ENCODE results near the gene C17orf50.
A peak's percentile ranks its signal among the peaks of the same experiment; 100 is the strongest.

The C17orf50 gene

GRCh38 chr17:35784895-35785294 is 24.2 kb downstream of the C17orf50 start:
- DNase-seq (ENCODE audit: low read depth), result no peak
- TF ChIP-seq CTCF (conservative IDR thresholded peaks at IDR 0.05; ENCODE audit: low read length), result no peak
- H3K4me3 ChIP-seq (ENCODE audit: low read length), result no peak overlapping the region

GRCh38 chr17:35786941-35787432 is 26.3 kb downstream of the C17orf50 start:
- H3K4me3 ChIP-seq (ENCODE audit: low read length), result no peak overlapping the region
- TF ChIP-seq CTCF (conservative IDR thresholded peaks at IDR 0.05; ENCODE audit: low read length), result no peak
- no peak for DNase-seq (ENCODE audit: low read depth)

- peak; percentile 80 for DNase-seq (ENCODE audit: low read depth)
- H3K4me3 ChIP-seq (ENCODE audit: low read length), result no peak overlapping the region
- no peak for TF ChIP-seq CTCF (conservative IDR thresholded peaks at IDR 0.05; ENCODE audit: low read length)
Measured at GRCh38 chr17:35788477-35789368, 28.0 kb downstream of the C17orf50 start.

GRCh38 chr17:35790841-35791240 is 30.2 kb downstream of the C17orf50 start:
- no peak for TF ChIP-seq CTCF (conservative IDR thresholded peaks at IDR 0.05; ENCODE audit: low read length)
- no peak overlapping the region for H3K4me3 ChIP-seq (ENCODE audit: low read length)
- DNase-seq (ENCODE audit: low read depth), result no peak

- no peak for TF ChIP-seq CTCF (conservative IDR thresholded peaks at IDR 0.05; ENCODE audit: low read length)
- H3K4me3 ChIP-seq (ENCODE audit: low read length), result no peak overlapping the region
- no peak for DNase-seq (ENCODE audit: low read depth)
Measured at GRCh38 chr17:35791681-35792350, 31.1 kb downstream of the C17orf50 start.

GRCh38 chr17:35793257-35793656 is 32.6 kb downstream of the C17orf50 start:
- no peak overlapping the region for H3K4me3 ChIP-seq (ENCODE audit: low read length)
- no peak for TF ChIP-seq CTCF (conservative IDR thresholded peaks at IDR 0.05; ENCODE audit: low read length)
- DNase-seq (ENCODE audit: low read depth), result no peak

Data from AG10803 (cell line).